NCI-H446 treated with DMSO at 0.1 percent for 48 hours (cell line): ENCODE results near the gene ADCY4.
A peak's percentile ranks its signal among the peaks of the same experiment; 100 is the strongest.

Experiments used
- DNase-seq: peaks from one replicate; lab custom pipeline; 2025; lab: John Stamatoyannopoulos, UW

The ADCY4 gene

DNA sequence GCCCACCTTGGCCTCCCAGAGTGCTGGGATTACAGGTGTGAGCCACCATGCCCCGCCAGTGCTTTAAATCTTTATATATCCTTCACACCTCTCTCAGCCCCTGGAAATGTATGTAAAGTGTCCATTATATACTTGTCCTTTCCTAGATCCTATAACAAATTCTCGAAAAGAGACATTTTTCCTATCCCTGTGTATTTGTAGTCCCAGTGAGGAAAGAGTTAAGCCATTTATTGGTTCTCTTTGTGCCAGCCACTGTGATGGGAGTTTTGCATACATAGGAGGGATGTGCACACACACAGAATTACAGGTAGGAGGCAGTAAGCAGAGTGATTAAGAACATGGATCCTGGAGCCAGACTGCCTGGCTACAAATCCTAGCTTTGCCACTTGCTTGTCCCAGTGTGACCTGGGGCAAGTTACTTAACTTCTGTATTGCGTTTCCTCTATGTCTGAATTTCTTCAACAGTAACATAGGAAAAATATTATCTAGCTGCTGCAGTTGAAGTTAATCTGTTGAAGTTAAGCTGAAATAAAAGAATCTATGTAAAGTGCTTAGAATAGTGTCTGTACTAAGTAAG lies 61.4 kb downstream of the ADCY4 start:
- DNase-seq = no peak

DNA sequence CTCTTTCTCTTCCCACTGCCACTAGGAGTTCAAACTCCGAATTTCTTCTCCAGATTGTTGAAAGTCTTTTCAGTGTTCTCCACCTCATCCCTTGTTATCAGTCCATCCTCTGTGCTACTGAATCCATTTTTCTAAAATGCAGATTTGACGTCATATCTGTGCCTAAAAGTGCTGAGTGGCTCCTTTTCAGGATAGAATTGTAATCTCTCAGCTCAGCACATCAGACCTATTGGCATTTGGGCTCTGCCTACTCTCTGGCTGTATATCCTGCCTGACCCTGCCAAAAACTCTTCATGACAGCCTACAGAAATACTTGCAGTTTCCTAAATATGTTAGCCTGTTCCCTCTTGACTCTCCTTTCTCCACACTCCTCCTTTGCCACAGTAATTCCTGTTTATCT lies 62.4 kb downstream of the ADCY4 start:
- no peak for DNase-seq

DNA sequence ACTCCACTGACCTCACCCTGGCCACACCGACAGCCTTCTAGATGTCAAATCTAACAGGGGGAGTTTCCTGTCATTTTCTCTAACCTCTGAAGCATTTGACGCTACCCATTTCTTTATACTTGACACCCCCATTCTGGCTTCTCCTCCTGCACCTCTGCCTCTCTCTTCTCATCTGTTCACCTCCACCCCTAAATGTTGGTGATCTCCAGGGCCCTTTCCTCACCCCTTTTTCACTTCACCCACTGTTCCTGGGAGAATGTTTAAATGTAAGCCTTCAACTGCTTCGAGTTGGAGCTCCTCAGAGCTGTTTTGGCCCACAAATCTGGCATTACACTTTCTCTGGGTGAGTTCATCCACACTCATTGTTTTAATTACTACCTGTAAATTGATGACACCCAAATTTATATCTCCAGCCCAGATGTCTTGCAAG lies 63.0 kb downstream of the ADCY4 start:
- DNase-seq = no peak

DNA sequence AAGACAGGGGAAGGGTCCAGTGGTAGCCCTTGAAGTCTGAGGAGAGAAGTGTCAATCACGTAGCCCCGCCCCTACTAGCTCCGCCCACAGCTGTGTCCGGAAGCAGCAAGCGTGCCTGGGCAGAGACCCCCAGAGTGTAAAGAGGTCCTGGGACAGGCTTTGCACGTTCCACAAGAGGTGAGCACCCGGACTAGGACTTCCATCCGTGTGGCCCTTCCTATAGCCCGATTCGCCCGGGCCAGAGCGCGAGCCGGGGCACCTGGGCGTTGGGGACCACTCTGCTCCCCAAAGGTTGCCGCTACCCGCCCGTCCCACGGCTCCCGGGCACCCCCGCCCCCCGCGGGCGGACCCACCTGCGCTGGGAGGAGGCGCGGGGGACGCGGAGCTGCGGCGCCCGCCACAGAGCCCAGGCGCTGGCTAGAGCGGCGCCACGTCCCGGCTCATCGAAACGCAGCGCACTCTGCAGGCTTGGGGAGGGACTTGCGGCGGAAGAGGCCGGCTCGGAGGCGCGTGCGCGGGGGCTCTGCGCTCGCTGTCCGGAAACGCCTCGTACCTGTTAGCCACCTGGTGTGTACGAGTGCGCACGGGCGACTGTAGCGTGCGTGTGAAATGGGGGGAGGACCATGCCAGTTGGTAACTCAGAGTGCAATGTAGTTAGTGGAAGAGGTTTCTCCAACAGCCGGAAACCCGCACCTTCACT lies 63.6 kb downstream of the ADCY4 start, which contains the start of gene RABGGTA:
TSS of gene RABGGTA (minus strand) at position 464 of the 700 bp plus-strand sequence. CDS start 482 bp downstream, outside the sequence.
- peak; percentile 84 for DNase-seq

DNA sequence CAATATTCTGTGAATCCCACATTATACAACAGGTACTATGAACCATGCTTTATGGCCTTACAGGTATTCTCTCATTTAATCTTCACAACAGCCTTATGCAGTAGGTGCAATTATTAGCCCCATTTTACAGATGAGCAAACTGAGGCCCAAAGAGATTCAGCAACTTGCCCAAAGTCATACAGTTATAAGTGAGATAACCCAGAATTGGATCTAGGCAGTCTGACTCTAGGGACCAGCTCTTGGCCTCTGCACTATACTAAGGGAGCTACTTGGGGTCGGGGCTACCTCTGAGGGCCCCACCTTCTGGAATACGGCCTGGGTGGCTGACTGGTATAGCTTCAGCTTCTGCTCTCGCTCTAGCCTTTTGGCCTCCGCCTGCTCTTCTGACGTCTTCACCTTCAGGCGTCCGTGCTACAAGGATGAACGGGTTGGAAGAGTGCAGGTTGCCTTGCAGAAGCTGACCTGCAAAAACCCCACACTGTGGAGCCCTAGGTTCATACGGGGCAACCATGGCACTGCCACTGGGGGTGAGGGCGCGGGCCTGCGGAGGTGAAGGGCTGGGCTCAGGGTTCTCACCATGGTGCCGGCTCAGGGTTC lies 64.2 kb downstream of the ADCY4 start:
- no peak for DNase-seq

DNA sequence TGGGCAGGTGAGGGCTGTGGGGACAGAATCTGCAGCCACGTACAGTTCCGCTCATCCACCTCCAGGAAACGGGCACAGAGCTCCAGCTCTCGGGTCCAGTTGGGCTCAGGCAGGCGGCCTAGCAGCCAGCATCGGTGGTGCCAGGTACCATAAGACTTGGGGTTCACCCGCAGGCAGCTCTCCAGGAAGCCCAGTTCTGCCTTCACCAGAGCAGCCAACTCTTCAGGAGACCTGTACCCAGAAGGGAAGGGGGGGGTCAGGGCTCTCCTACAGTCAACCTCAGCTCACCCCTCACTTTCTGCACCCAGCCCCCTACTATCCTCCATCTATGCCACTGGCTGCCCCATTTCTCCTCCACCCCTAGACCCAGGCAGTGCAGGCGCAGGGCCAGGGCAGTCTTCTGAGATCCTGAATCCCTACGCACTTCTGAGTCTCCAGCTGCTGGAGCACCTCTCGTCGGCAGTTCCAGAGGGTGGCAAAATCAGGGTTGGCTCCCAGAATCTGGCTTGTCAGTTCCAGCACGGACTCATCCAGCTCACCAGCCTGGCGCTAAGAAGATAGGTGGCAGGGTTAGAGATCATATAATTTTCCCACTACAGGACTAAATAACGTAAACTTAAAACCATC lies 64.8 kb downstream of the ADCY4 start:
- no peak for DNase-seq

DNA sequence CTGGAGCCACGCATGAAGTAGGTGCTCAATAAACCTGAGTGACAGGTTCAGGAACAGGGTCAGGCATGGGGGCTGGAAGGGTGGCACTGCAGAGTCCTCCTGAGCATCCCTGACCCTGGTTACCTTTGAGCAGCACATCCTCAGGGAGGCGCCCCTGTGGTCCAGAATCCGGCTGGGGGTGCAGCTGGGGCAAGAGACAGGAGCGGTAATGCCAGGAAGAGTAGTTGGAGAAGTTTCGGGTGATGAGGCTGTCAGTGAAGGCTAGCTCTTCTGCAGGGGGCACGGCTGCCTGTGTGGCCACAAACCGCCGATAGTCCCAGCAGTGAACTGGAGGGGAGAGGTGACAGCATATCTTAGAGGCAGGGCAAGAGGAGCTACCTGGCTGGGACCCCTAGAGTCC lies 65.5 kb downstream of the ADCY4 start:
- DNase-seq = no peak
